Vagina (tissue), 2 donors: ENCODE data around the gene TAF1.

Experiments
- CTCF ChIP-seq, 3 experiments: fragments of 450-650 bp in 2 of 3; fragments of 200-600 bp in 1 of 3; sonication (generic) in 1 of 3; IDR thresholded peaks; one replicate each; pipeline ENCODE4 v1.5.1; 2017 to 2019; ENCODE audit warnings: antibody characterized with exemption in 3 of 3, mild to moderate bottlenecking in 2 of 3, moderate library complexity in 2 of 3
- POLR2A ChIP-seq, 2 donors: fragments of 450-650 bp; IDR thresholded peaks; one replicate each; pipeline ENCODE4 v1.6.1; 2017; ENCODE audit warnings: antibody characterized with exemption in 2 of 2, mild to moderate bottlenecking in 2 of 2, moderate library complexity in 2 of 2

- TF ChIP-seq CTCF (IDR thresholded peaks at IDR 0.05) (no peak), POLR2A (IDR thresholded peaks at IDR 0.05) (no peak)
These were observed 121.7 kb downstream of the TAF1 start for GRCh38 chrX:71487814-71488213.
